SK-N-SH (cell line): ENCODE results near the gene BCR.

Source experiments
- EP300 ChIP-seq, 2 experiments: IDR thresholded peaks; 2 replicates each; pipeline versions ENCODE4 v1.4.0 to v1.6.1; 2012; ENCODE audit warnings: borderline replicate concordance in 1 of 2, low read depth in 1 of 2, low read length in 1 of 2
- GATA2 ChIP-seq: sonication (generic); formaldehyde crosslinking; IDR thresholded peaks from 2 replicates; pipeline ENCODE4 v1.5.0; 2020; ENCODE audit warnings: mild to moderate bottlenecking, missing genetic modification reagents

DNA sequence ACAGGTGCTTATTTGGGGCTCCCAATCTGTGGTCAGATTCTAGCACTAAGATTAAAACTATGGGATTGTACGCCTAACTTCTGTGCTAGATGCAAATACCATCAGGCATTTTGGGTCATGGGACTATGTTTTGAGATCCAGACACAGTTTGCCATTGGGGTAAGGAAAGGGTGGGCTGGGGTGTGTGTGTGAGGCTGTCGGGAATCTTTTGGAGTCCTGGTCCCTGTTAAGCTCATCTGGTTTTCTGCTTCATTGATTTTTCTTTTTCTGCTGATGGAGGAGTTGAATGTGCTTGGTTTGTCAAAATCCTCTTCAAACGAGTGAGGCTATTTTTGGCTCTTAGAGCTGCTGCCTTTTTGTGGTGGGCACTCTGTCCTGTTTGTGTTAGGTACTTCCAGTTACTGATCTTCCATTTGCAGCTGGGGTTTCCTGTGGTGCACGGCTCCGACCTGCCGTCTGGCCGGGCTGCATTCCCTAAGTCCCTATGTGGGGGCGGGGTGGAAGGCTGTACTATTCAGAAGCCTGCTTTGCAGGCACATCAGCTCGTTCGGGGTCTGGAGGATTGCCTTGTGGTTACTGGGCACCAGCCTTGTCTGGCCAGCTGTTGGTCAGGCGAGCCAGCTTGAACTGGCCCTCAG is 2.9 kb downstream of the BCR start:
- TF ChIP-seq GATA2 (CRISPR knock-in tag) (no peak), EP300 (IDR thresholded peaks at IDR 0.05; ENCODE audit: borderline replicate concordance in 1 of 2, low read depth in 1 of 2, low read length in 1 of 2) (peak in 1 of 2 experiments; percentile 28; a peak in 1 of 4 replicates)
